Measurements from ENCODE around the gene CLPTM1L.

DNA sequence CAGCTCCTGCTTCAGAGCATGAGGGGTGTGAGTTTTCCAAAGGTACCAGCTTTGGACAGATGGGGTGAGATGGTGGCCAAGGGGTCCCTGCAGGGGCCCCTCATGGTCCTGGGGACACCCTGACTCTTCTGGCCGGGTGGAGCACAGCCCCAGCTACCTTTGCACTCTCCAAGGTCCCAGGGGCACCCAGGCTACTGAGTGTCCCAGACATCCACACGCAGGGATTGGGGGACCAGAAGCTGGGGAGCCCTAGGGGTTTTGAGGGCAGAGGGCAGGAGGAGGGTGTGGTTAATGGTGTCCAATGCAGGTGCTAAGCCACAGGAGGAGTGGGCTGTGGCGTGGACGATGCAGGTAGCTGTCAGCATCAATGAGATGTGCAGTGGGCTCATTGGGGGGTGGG lies 16.0 kb upstream of the CLPTM1L start:
- no peak for TF ChIP-seq L3MBTL2 (conservative IDR thresholded peaks at IDR 0.05)
- no peak for TF ChIP-seq CTBP1 (IDR thresholded peaks at IDR 0.05; ENCODE audit: borderline replicate concordance)
- TF ChIP-seq SP1 (IDR thresholded peaks at IDR 0.05), result no peak
- no peak for TF ChIP-seq SUZ12 (IDR thresholded peaks at IDR 0.05)
- TF ChIP-seq FOXM1 (IDR thresholded peaks at IDR 0.05; ENCODE audit: borderline replicate concordance), result no peak

All from HEK293T (cell line).